ENCODE results near the gene ZC4H2. TPM values are rescaled to one million over a fixed set of nuclear protein-coding genes. Genes with fewer than 3 reads are reported as not detected.
"Not testable (repeated sequence)": the region's sequence is repeated elsewhere in the genome, so short reads cannot be mapped to it uniquely, and the experiment has no call there.

ZC4H2 gene
- 10 to 100 TPM in 1 of 2 donors, 1 to 10 TPM in 1; 9.2 to 10.4 TPM for total RNA-seq
- 1 to 10 TPM; 5.4 to 7.6 TPM for polyA plus RNA-seq
- long read RNA-seq, donor 1, transcript ZC4H2-202 (5 exons, 2,184 nt): major isoform, 11 of 23 reads
- long read RNA-seq, donor 1, partial matches to known transcripts: 3 of 23 reads
- long read RNA-seq, donor 1, other reads (novel, unspliced or antisense): 5 of 23 reads
- long read RNA-seq, donor 2, partial matches to known transcripts: 0 of 3 reads
- long read RNA-seq, donor 2, other reads (novel, unspliced or antisense): 3 of 3 reads

DNA sequence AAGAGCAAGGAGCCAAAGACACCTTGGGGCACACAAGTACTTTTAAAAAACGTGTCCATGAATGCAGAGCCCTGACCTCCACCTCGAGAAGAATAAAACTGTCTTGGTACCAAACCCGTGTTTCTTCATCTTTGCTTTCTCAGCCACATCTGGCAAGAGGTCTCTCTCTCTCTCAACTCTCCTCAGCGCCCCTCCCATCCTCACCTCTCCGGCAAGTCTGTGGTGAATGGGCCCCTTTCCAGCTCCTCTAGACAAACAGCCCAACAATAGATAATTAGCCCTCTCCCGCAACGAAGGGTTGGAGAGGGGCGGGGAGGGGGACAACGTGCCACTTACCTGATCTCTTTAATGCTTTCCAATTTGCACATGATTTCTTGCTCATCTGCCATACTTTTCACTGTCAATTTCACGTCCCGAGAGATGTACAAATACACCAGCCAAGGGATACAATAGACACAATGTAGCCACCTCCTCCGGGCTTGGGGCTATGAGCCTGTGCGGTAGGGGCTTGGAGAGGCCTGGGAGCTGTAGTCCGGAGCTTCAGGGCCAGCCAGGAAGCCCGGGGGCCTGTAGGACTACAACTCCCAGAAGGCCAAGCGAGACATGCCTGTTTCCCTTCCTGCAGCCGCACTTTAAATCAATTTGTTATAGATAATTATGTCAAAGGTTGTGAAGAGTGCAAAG is at the start of gene ZC4H2:
ZC4H2 (minus strand) TSS at position 462 of the 684 bp plus-strand sequence; CDS start at position 389, 73 bp downstream.
- Histone ChIP-seq H3K4me3 (ENCODE audit: low read length in 2 of 2) (peak within 1 kb of the TSS; percentile 82 to 86), H3K27ac (ENCODE audit: low read depth in 1 of 2, low read length in 2 of 2) (no peak within 1 kb of the TSS), H3K27me3 (ENCODE audit: control insufficient read depth in 1 of 2, insufficient read depth in 2 of 2, low read length in 1 of 2) (no peaks in the 10 kb centered on the region), H3K9me3 (ENCODE audit: control insufficient read depth, low read length) (no peaks in the 10 kb centered on the region), H3K36me3 (ENCODE audit: control insufficient read depth in 1 of 2, insufficient read depth in 2 of 2, low read length in 1 of 2) (no peaks in the 10 kb centered on the region), H3K4me1 (ENCODE audit: control insufficient read depth in 1 of 2, insufficient read depth in 2 of 2, low read length in 2 of 2) (no peaks in the 10 kb centered on the region)
- 1 to 16% methylated on average over 17 of the region's 17 CpGs for WGBS, 2 donors
- DNase-seq (peak; percentile 82 to 87), ATAC-seq (ENCODE audit: low FRiP score) (peak; percentile 90)
- intact Hi-C loops (cut with DNase I): loop anchor here in 1 of 2 donors (5.0 kb wide), 1 partner anchor 56 kb away; the partner anchor contains the start of gene ZC3H12B

- ATAC-seq (ENCODE audit: low FRiP score): no peak
- no peaks in the 10 kb centered on the region for H3K9me3 ChIP-seq (ENCODE audit: control insufficient read depth, low read length)
- H3K4me3 ChIP-seq (ENCODE audit: low read length in 2 of 2): no peak overlapping the region
- no peaks in the 10 kb centered on the region for H3K36me3 ChIP-seq (ENCODE audit: control insufficient read depth in 1 of 2, insufficient read depth in 2 of 2, low read length in 1 of 2)
- no peaks in the 10 kb centered on the region for H3K27me3 ChIP-seq (ENCODE audit: control insufficient read depth in 1 of 2, insufficient read depth in 2 of 2, low read length in 1 of 2)
- intact Hi-C loops (cut with DNase I): no loop called here
- 30 to 39% methylated on average over 1 of the region's 1 CpG for WGBS, 2 donors
- no peak for DNase-seq
- H3K27ac ChIP-seq (ENCODE audit: low read depth in 1 of 2, low read length in 2 of 2): no peak overlapping the region
- no peaks in the 10 kb centered on the region for H3K4me1 ChIP-seq (ENCODE audit: control insufficient read depth in 1 of 2, insufficient read depth in 2 of 2, low read length in 2 of 2)
These were observed 41.2 kb upstream of the ZC4H2 start for GRCh38 chrX:65017451-65017850.

DNA sequence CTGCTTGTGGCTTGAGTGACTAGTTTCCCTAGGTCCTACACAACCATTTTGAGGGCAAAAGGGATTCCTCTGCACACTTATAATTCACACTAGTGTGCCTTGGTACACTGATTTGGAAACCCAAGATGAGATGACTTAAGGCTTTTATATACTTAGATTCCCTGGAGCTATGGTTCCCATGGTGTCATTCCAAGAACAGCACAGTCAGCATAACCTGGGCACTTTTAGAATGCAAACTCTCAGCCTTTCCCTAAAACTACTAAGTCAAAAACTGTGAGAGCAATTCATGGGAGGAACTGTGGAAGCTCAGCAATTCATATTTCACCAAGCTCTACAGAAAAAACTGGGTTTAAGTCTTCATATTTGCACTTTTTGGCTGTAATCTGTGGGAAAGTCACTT is 38.0 kb upstream of the ZC4H2 start:
- Histone ChIP-seq H3K4me1 (ENCODE audit: control insufficient read depth in 1 of 2, insufficient read depth in 2 of 2, low read length in 2 of 2) (no peaks in the 10 kb centered on the region), H3K4me3 (ENCODE audit: low read length in 2 of 2) (no peak overlapping the region), H3K36me3 (ENCODE audit: control insufficient read depth in 1 of 2, insufficient read depth in 2 of 2, low read length in 1 of 2) (no peaks in the 10 kb centered on the region), H3K9me3 (ENCODE audit: control insufficient read depth, low read length) (no peaks in the 10 kb centered on the region), H3K27me3 (ENCODE audit: control insufficient read depth in 1 of 2, insufficient read depth in 2 of 2, low read length in 1 of 2) (no peaks in the 10 kb centered on the region), H3K27ac (ENCODE audit: low read depth in 1 of 2, low read length in 2 of 2) (no peak overlapping the region)
- ATAC-seq (ENCODE audit: low FRiP score) (no peak), DNase-seq (no peak)
- intact Hi-C loops (cut with DNase I): no loop called here

DNA sequence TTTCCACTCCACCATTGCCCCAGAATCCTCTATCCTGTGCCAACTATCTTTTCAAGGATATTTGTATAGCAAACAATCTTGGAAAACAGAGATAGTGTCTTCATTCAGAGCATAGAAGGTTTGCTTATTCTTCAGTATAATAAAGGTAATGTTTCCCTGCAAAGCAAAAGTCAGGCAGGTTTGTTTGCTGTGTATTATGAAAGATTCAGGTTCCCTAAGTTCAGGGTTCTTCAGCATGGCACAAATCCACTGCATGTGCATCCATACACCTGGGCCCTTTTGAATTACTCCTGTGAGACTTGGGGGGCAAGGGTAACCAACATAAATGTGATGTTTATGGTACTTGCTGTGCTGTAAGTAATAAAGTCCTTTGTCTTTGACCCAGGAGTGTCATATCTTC is 33.2 kb upstream of the ZC4H2 start:
- H3K27me3 ChIP-seq (ENCODE audit: control insufficient read depth in 1 of 2, insufficient read depth in 2 of 2, low read length in 1 of 2): no peaks in the 10 kb centered on the region
- no peak for DNase-seq
- no peak overlapping the region for H3K27ac ChIP-seq (ENCODE audit: low read depth in 1 of 2, low read length in 2 of 2)
- no peak for ATAC-seq (ENCODE audit: low FRiP score)
- H3K4me1 ChIP-seq (ENCODE audit: control insufficient read depth in 1 of 2, insufficient read depth in 2 of 2, low read length in 2 of 2): no peaks in the 10 kb centered on the region
- H3K4me3 ChIP-seq (ENCODE audit: low read length in 2 of 2): no peak overlapping the region
- intact Hi-C loops (cut with DNase I): no loop called here
- no peaks in the 10 kb centered on the region for H3K36me3 ChIP-seq (ENCODE audit: control insufficient read depth in 1 of 2, insufficient read depth in 2 of 2, low read length in 1 of 2)
- H3K9me3 ChIP-seq (ENCODE audit: control insufficient read depth, low read length): no peaks in the 10 kb centered on the region

DNA sequence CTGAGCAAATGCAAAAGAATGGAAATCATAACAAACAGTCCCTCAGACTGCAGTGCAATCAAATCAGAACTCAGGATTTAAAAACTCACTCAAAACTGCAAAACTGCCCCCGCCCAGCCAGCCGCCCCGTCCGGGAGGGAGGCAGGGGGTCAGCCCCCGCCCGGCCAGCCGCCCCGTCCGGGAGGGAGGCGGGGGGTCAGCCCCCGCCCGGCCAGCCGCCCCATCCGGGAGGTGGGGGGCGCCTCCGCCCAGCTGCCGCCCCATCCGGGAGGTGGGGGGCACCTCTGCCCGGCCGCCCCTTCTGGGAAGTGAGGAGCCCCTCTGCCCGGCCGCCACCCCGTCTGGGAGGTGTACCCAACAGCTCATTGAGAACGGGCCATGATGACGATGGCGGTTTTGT is 26.0 kb upstream of the ZC4H2 start:
- DNase-seq; intact Hi-C loops (cut with DNase I); H3K4me1 ChIP-seq (ENCODE audit: control insufficient read depth in 1 of 2, insufficient read depth in 2 of 2, low read length in 2 of 2); H3K36me3 ChIP-seq (ENCODE audit: control insufficient read depth in 1 of 2, insufficient read depth in 2 of 2, low read length in 1 of 2); H3K4me3 ChIP-seq (ENCODE audit: low read length in 2 of 2); ATAC-seq (ENCODE audit: low FRiP score); H3K9me3 ChIP-seq (ENCODE audit: control insufficient read depth, low read length); H3K27me3 ChIP-seq (ENCODE audit: control insufficient read depth in 1 of 2, insufficient read depth in 2 of 2, low read length in 1 of 2); H3K27ac ChIP-seq (ENCODE audit: low read depth in 1 of 2, low read length in 2 of 2): not testable (repeated sequence)
- 92 to 96% methylated on average over 17 to 23 of the region's 26 CpGs for WGBS, 2 donors

DNA sequence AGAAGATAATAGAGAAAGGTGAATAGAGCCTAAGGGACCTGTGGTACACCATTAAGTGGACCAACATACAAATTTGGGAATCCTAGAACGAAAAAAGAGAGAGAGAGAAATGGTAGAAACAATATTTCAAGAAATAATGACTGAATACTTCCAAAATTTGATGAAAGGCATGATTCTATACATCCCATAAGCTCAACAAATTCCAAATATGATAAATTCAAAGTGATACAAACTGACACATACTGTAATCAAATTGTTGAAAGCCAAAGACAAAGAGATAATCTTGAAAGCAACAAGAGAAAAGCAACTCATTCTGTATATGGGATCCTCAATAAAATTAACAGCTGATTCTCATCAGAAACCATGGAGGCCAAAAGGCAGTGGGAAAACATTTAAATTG is 20.6 kb upstream of the ZC4H2 start:
- no peak for ATAC-seq (ENCODE audit: low FRiP score)

GRCh38 chrX:64994131-64994798 is 18.0 kb upstream of the ZC4H2 start:
- intact Hi-C loops (cut with DNase I): no loop called here
- 55 to 84% methylated on average over 2 of the region's 2 CpGs for WGBS, 2 donors

More for the DNA sequence above, 20.6 kb upstream of the ZC4H2 start:
- no peaks in the 10 kb centered on the region for H3K27me3 ChIP-seq (ENCODE audit: control insufficient read depth in 1 of 2, insufficient read depth in 2 of 2, low read length in 1 of 2)
- peaks cover 2% of the 10 kb centered on the region for H3K9me3 ChIP-seq (ENCODE audit: control insufficient read depth, low read length)
- no peaks in the 10 kb centered on the region for H3K4me1 ChIP-seq (ENCODE audit: control insufficient read depth in 1 of 2, insufficient read depth in 2 of 2, low read length in 2 of 2)
- no peaks in the 10 kb centered on the region for H3K36me3 ChIP-seq (ENCODE audit: control insufficient read depth in 1 of 2, insufficient read depth in 2 of 2, low read length in 1 of 2)
- H3K27ac ChIP-seq (ENCODE audit: low read depth in 1 of 2, low read length in 2 of 2): no peak overlapping the region
- 33 to 60% methylated on average over 1 of the region's 1 CpG for WGBS, 2 donors
- no peak overlapping the region for H3K4me3 ChIP-seq (ENCODE audit: low read length in 2 of 2)
- no peak for DNase-seq
- intact Hi-C loops (cut with DNase I): no loop called here

DNA sequence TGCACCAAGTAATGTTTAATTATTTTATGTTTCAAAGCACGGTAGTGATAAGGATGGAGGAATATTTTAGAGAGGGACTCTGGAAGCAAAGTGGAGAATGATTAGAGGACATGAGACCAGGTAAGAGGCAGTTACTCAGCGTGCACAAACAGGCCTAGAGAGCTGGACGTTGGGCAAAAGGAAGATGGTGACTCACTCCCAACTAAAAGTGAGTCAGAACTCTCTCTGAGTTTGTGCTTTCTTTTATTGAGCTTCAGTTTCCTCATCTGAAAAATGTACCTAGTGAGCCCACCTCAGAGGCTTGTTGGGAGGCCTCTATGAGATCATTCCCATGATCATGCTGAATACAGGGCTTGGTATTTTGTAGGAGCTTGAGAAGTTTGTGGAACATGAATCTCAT is 1.6 kb upstream of the ZC4H2 start:
- Histone ChIP-seq H3K9me3 (ENCODE audit: control insufficient read depth, low read length) (no peaks in the 10 kb centered on the region), H3K4me1 (ENCODE audit: control insufficient read depth in 1 of 2, insufficient read depth in 2 of 2, low read length in 2 of 2) (no peaks in the 10 kb centered on the region), H3K27ac (ENCODE audit: low read depth in 1 of 2, low read length in 2 of 2) (no peak overlapping the region), H3K36me3 (ENCODE audit: control insufficient read depth in 1 of 2, insufficient read depth in 2 of 2, low read length in 1 of 2) (no peaks in the 10 kb centered on the region), H3K27me3 (ENCODE audit: control insufficient read depth in 1 of 2, insufficient read depth in 2 of 2, low read length in 1 of 2) (no peaks in the 10 kb centered on the region), H3K4me3 (ENCODE audit: low read length in 2 of 2) (no peak overlapping the region)
- intact Hi-C loops (cut with DNase I): loop anchor here in 1 of 2 donors (5.0 kb wide), 1 partner anchor 54 kb away; the partner anchor contains the start of gene ZC3H12B
- 63 to 67% methylated on average over 3 of the region's 3 CpGs for WGBS, 2 donors
- no peak for ATAC-seq (ENCODE audit: low FRiP score)
- DNase-seq: no peak

More at GRCh38 chrX:64994131-64994798, 18.0 kb upstream of the ZC4H2 start:
- no peaks in the 10 kb centered on the region for H3K27me3 ChIP-seq (ENCODE audit: control insufficient read depth in 1 of 2, insufficient read depth in 2 of 2, low read length in 1 of 2)
- H3K9me3 ChIP-seq (ENCODE audit: control insufficient read depth, low read length): peaks cover 2% of the 10 kb centered on the region
- H3K27ac ChIP-seq (ENCODE audit: low read depth in 1 of 2, low read length in 2 of 2): no peak overlapping the region
- H3K36me3 ChIP-seq (ENCODE audit: control insufficient read depth in 1 of 2, insufficient read depth in 2 of 2, low read length in 1 of 2): no peaks in the 10 kb centered on the region
- H3K4me3 ChIP-seq (ENCODE audit: low read length in 2 of 2): no peak overlapping the region
- H3K4me1 ChIP-seq (ENCODE audit: control insufficient read depth in 1 of 2, insufficient read depth in 2 of 2, low read length in 2 of 2): no peaks in the 10 kb centered on the region
- ATAC-seq (ENCODE audit: low FRiP score) (no peak), DNase-seq (no peak)
